Nephron progenitor cell (in vitro differentiated cells): ENCODE results near the gene CMTM3.

Experiments used
- DNase-seq: peaks from one replicate; pipeline ENCODE4 v3.0.0; 2021
- H3K27ac Mint-ChIP-seq: 2 replicates; pipeline ENCODE4 v1.8.0; 2021; ENCODE audit warnings: mild to moderate bottlenecking, moderate library complexity, mixed read lengths
- H3K27me3 Mint-ChIP-seq: 2 replicates; pipeline ENCODE4 v1.8.0; 2021; ENCODE audit warnings: mild to moderate bottlenecking, low read depth, mixed read lengths; ENCODE audit not compliant: poor library complexity
- H3K36me3 Mint-ChIP-seq: 2 replicates; pipeline ENCODE4 v1.8.0; 2021; ENCODE audit warnings: low read depth, mixed read lengths
- H3K4me1 Mint-ChIP-seq: 2 replicates; pipeline ENCODE4 v1.8.0; 2021; ENCODE audit warnings: mixed read lengths
- H3K4me3 Mint-ChIP-seq: 2 replicates; pipeline ENCODE4 v1.8.0; 2021; ENCODE audit warnings: mild to moderate bottlenecking, moderate library complexity, mixed read lengths
- H3K9me3 Mint-ChIP-seq: 2 replicates; pipeline ENCODE4 v1.8.0; 2021; ENCODE audit warnings: mild to moderate bottlenecking, moderate library complexity, mixed read lengths
- TF ChIP-seq, protein P1 (sequence below): fragments of 200-600 bp; sonication (generic); IDR thresholded peaks from 2 replicates; pipeline ENCODE4 v1.5.0; 2021; ENCODE audit warnings: antibody characterized with exemption

The CMTM3 gene

DNA sequence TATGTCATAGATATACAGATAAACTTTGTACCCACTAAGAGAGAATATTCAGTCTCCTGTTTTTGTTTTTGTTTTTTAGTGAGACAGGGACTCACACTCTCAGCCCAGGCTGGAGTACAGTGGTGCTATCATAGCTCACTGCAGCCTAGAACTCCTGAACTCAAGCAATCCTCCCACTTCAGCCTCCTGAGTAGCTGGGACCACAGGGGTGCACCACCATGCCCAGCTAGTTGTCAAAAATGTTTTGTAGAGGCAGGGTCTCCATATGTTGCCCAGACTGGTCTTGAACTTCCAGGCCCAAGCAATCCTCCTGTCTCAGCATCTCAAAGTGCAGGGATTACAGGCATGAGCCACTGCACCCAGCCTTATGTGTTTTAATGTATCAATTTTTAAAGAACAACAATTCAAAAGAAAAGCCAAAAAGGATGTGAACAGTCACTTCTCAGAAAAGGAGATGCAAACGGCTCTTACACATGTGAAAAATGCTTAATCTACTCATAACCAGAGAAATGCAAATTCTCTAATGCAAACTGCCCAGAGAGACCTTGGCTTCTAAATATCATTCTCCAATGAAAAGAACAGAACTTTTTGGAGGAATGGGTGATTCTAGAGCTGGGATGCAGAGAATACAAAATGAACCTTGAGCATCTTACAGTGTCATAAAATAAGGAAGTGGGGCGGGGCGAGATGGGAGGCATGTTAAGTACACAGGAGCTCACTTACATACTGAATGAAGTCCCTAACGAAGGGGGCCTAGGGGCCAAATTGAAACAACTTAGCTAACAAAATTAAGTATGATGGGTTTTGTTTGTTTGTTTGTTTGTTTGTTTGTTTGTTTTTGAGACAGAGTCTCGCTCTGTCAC, 7.3 kb upstream of the CMTM3 start:
- Mint-ChIP-seq H3K36me3 (no peaks in the 10 kb centered on the region), H3K9me3 (no peaks in the 10 kb centered on the region), H3K4me1 (peaks cover 13% of the 10 kb centered on the region), H3K27ac (no peak overlapping the region), H3K27me3 (peaks cover 3% of the 10 kb centered on the region), H3K4me3 (no peak overlapping the region)
- TF ChIP-seq, protein P1, sequence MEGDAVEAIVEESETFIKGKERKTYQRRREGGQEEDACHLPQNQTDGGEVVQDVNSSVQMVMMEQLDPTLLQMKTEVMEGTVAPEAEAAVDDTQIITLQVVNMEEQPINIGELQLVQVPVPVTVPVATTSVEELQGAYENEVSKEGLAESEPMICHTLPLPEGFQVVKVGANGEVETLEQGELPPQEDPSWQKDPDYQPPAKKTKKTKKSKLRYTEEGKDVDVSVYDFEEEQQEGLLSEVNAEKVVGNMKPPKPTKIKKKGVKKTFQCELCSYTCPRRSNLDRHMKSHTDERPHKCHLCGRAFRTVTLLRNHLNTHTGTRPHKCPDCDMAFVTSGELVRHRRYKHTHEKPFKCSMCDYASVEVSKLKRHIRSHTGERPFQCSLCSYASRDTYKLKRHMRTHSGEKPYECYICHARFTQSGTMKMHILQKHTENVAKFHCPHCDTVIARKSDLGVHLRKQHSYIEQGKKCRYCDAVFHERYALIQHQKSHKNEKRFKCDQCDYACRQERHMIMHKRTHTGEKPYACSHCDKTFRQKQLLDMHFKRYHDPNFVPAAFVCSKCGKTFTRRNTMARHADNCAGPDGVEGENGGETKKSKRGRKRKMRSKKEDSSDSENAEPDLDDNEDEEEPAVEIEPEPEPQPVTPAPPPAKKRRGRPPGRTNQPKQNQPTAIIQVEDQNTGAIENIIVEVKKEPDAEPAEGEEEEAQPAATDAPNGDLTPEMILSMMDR = no peak
- DNase-seq = no peak

DNA sequence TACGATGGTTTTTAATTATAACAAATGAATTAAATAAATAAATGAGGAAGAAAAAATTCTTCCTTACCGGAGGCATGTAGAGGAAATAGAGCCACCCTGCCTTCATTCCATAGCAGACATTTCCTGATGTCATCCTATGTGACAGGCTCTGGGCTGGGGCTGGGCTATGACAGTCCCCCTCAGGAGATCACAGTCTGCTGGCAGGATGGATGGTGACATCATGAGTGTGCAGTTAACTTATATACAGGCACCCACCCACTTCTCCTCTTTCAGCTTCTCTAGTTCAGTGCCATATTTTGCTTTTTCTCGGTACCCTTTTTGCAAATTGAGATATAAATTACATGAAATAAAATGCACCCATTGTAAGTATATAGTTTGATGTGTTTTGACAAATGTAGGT, 6.4 kb upstream of the CMTM3 start:
- Mint-ChIP-seq H3K27me3 (peaks cover 5% of the 10 kb centered on the region), H3K9me3 (no peaks in the 10 kb centered on the region), H3K4me1 (peaks cover 19% of the 10 kb centered on the region), H3K27ac (no peak overlapping the region), H3K36me3 (no peaks in the 10 kb centered on the region), H3K4me3 (no peak overlapping the region)
- TF ChIP-seq, protein P1 = no peak
- DNase-seq = no peak

DNA sequence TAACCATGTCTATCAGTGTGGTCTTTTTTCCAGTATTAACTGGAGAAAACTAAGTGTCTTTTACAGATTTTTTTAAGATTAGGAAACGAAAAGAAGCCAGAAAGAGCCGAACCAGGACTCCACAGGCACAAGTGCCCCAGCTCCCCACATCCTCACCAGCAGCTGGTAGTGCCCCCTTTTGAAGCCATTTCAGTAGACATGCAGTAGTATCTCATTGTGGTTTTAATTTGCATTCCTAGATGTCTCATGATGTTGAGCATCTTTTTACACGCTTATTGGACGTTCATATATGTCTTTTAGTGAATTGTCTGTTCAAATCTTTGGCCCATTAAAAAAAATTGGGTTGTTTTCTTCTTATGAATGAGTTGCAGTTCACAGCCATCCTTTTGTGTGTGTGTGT, 4.8 kb upstream of the CMTM3 start:
- DNase-seq = no peak
- Mint-ChIP-seq H3K9me3 (no peaks in the 10 kb centered on the region), H3K4me1 (peaks cover 27% of the 10 kb centered on the region), H3K27me3 (peaks cover 5% of the 10 kb centered on the region), H3K27ac (no peak overlapping the region), H3K4me3 (no peak overlapping the region), H3K36me3 (no peaks in the 10 kb centered on the region)
- TF ChIP-seq, protein P1 = no peak

DNA sequence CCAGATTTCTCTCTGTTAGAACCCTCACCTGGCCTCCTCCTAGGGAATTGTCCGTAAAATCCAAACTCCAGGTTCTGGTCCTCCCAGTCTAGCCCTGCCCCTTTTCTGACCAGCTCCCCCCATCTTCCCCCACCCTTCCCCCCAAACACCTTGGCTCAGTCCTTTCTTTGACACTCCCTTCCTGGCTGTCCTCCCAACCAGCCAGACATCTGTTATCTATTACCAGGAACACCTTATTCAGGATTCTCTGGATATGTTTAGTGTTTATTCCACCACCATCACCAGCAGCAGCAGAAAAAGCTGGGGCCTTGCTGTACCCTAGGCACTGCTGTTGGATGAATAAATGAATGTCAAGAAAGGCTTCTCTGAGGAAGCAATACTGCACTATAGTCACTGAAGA, 4.0 kb upstream of the CMTM3 start:
- DNase-seq = no peak
- TF ChIP-seq, protein P1 = no peak
- Mint-ChIP-seq H3K9me3 (no peaks in the 10 kb centered on the region), H3K4me1 (peaks cover 27% of the 10 kb centered on the region), H3K36me3 (no peaks in the 10 kb centered on the region), H3K27me3 (peaks cover 5% of the 10 kb centered on the region), H3K27ac (no peak overlapping the region), H3K4me3 (no peak overlapping the region)

DNA sequence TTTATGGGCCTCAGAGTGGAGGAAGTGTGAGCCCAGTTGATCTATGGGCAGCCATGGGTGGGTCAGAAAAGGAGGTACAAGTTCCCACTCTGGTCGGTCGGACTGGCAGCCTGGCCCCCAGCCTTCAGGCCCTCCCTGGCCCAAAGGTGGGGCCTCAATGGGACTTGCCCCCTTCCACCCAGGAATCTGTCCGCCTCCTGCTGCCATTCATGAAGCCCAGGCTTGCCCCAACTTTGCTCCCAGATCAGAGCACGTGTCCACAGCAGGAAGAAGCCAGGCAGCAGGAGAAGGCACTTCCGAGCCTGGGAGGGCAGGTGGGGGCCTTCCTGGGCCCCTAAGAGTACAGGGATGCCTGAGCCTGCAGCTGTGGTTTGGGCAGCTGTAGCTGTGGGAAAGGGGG, 3.0 kb upstream of the CMTM3 start:
- Mint-ChIP-seq H3K36me3 (no peaks in the 10 kb centered on the region), H3K4me3 (no peak overlapping the region), H3K27me3 (peaks cover 5% of the 10 kb centered on the region), H3K27ac (no peak overlapping the region), H3K4me1 (peaks cover 34% of the 10 kb centered on the region), H3K9me3 (no peaks in the 10 kb centered on the region)
- TF ChIP-seq, protein P1 = no peak
- no peak for DNase-seq
